ENCODE results near the gene B3GNT3.

B3GNT3 gene

GRCh38 chr19:17861542-17862402, 66.8 kb downstream of the B3GNT3 start:
- TF ChIP-seq EZH2phosphoT487 (IDR thresholded peaks at IDR 0.05; ENCODE audit: low read depth) (no peak), CTCF (IDR thresholded peaks at IDR 0.05; ENCODE audit: low read depth, low read length) (no peak)
- Histone ChIP-seq H3K4me1 (ENCODE audit: low read length) (peaks cover 24% of the 10 kb centered on the region), H3K4me3 (ENCODE audit: low read length) (peak overlapping the region; percentile 88), H3K27me3 (ENCODE audit: low read depth, low read length) (no peaks in the 10 kb centered on the region), H3K36me3 (replicated peaks; ENCODE audit: low read depth, low read length) (peaks cover 50% of the 10 kb centered on the region), H3K9ac (ENCODE audit: low read length) (peak overlapping the region; percentile 98), H3K9me3 (ENCODE audit: insufficient read depth, low read length) (no peaks in the 10 kb centered on the region), H3K4me2 (ENCODE audit: low read length) (peak overlapping the region; percentile 100), H4K20me1 (ENCODE audit: insufficient read depth, low read length) (peaks cover 60% of the 10 kb centered on the region), H2AFZ (ENCODE audit: low read depth, low read length) (no peak overlapping the region), H3K79me2 (ENCODE audit: low read length) (peaks cover 36% of the 10 kb centered on the region), H3K27ac (ENCODE audit: low read length) (peak overlapping the region; percentile 67)

- Histone ChIP-seq H3K9me3 (ENCODE audit: insufficient read depth, low read length) (no peaks in the 10 kb centered on the region), H3K4me1 (ENCODE audit: low read length) (peaks cover 24% of the 10 kb centered on the region), H3K36me3 (replicated peaks; ENCODE audit: low read depth, low read length) (peaks cover 50% of the 10 kb centered on the region), H3K27ac (ENCODE audit: low read length) (peak overlapping the region; percentile 67; the same call in 1 of the 2 replicates), H4K20me1 (ENCODE audit: insufficient read depth, low read length) (peaks cover 60% of the 10 kb centered on the region), H3K4me2 (ENCODE audit: low read length) (peak overlapping the region; percentile 100; the same call in 1 of the 2 replicates), H2AFZ (ENCODE audit: low read depth, low read length) (no peak overlapping the region), H3K4me3 (ENCODE audit: low read length) (no peak overlapping the region), H3K79me2 (ENCODE audit: low read length) (peaks cover 36% of the 10 kb centered on the region), H3K27me3 (ENCODE audit: low read depth, low read length) (no peaks in the 10 kb centered on the region), H3K9ac (ENCODE audit: low read length) (no peak overlapping the region)
- no peak for TF ChIP-seq EZH2phosphoT487 (IDR thresholded peaks at IDR 0.05; ENCODE audit: low read depth)
- TF ChIP-seq CTCF (IDR thresholded peaks at IDR 0.05; ENCODE audit: low read depth, low read length) = no peak
Observed at GRCh38 chr19:17862711-17863519, 68.0 kb downstream of the B3GNT3 start.

Data from OCI-LY3 (cell line).